BLaER1 (cell line): ENCODE results near the gene SEPTIN12.

Experiments
- H3K27ac ChIP-seq: shearing (Covaris generic); formaldehyde crosslinking; 2 replicates; pipeline ENCODE4 v1.8.1; 2022
- H3K27me3 ChIP-seq: shearing (Covaris generic); formaldehyde crosslinking; 2 replicates; pipeline ENCODE4 v1.8.1; 2022
- H3K36me3 ChIP-seq: shearing (Covaris generic); formaldehyde crosslinking; 2 replicates; pipeline ENCODE4 v1.8.1; 2022
- H3K4me1 ChIP-seq: shearing (Covaris generic); formaldehyde crosslinking; 2 replicates; pipeline ENCODE4 v1.8.1; 2022
- H3K4me2 ChIP-seq: shearing (Covaris generic); formaldehyde crosslinking; 2 replicates; pipeline ENCODE4 v1.8.1; 2022
- H3K4me3 ChIP-seq: shearing (Covaris generic); formaldehyde crosslinking; 2 replicates; pipeline ENCODE4 v1.8.1; 2022
- H3K9ac ChIP-seq: shearing (Covaris generic); formaldehyde crosslinking; 2 replicates; pipeline ENCODE4 v1.8.1; 2022
- H3K9me3 ChIP-seq: shearing (Covaris generic); formaldehyde crosslinking; 2 replicates; pipeline ENCODE4 v1.8.1; 2022
- H4K20me1 ChIP-seq: shearing (Covaris generic); formaldehyde crosslinking; 2 replicates; pipeline ENCODE4 v1.8.1; 2022
- Cebpa-rat ChIP-seq: shearing (Covaris generic); IDR thresholded peaks from 2 replicates; pipeline ENCODE4 v1.8.1; 2022

The SEPTIN12 gene, protein sequence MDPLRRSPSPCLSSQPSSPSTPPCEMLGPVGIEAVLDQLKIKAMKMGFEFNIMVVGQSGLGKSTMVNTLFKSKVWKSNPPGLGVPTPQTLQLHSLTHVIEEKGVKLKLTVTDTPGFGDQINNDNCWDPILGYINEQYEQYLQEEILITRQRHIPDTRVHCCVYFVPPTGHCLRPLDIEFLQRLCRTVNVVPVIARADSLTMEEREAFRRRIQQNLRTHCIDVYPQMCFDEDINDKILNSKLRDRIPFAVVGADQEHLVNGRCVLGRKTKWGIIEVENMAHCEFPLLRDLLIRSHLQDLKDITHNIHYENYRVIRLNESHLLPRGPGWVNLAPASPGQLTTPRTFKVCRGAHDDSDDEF

DNA sequence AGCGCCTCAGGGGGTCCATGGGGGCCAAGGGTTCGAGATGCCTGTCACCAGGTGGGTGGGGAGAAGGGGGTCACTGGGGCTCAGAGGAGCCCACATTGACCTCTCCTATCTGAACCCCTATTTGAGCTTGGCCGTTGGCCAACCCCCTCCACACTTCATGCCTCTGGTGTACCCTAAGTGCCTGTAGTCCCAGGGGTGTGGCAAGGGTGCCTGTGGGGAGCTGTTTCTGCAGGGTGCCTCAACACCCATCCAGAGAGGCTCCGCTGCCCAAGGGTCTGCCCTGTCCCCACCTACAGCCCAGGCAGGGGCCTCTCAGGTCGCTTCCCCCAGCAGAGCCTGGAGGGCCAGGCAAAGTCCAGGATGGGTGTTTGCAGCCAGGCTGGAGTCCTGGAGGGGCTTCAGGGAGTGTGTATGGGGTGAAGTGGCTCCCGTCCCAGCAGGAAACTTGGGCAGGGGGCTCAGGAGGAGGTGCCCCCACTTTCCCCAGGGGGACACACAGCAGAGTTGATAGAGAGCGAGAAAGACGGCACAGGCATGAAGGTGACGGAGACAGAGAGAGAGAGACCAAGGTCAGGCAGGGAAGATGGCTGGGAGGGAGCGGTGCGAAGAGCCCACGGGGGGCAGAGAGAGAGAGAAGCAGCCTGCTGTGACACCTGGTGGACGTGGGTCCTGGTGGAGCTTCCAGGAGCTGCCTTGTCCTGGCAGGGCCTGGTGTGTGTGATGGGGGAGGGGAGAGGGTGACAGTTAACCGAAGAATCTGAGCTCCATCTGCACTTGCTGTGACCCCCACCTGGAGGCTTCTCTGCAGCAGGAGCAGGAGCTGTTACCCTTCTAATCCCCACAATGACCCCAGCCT is at the start of gene SEPTIN12:
Gene SEPTIN12 (minus strand): TSS at position 719 of the 856 bp plus-strand sequence. CDS start 700 bp downstream, at position 19.
- peak within 1 kb of the TSS; percentile 4; the same call in 1 of the 2 replicates for H3K27ac ChIP-seq
- H3K4me3 ChIP-seq: no peak within 1 kb of the TSS
- H3K9ac ChIP-seq: 0 out of 2 replicates have a peak within 1 kb of the TSS, but pooled peaks have one; percentile 16
- H3K36me3 ChIP-seq: no peaks in the 10 kb centered on the region
- TF ChIP-seq Cebpa-rat: no peak
- H3K4me1 ChIP-seq: peaks cover 62% of the 10 kb centered on the region
- no peaks in the 10 kb centered on the region for H3K9me3 ChIP-seq
- H3K4me2 ChIP-seq: peak within 1 kb of the TSS; percentile 44
- H3K27me3 ChIP-seq: no peaks in the 10 kb centered on the region
- no peaks in the 10 kb centered on the region for H4K20me1 ChIP-seq

DNA sequence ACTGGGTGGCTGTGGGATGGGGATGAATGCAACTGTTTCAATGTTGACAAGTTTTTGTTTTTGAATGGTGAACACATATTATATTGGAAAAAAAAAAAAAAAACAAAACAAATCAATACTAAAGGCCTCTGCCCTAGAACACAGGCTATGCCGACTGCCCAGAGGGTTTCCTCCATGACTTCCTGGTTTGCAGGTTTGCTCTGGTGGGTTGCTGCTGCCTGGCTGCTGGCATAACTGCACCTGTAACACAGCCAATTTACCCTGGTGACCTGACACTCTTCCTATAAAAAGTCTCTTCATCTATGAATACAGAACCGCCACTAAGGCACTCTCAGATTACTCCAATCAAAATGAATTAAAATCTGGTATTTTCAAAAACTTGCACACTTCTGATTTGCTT is 48.6 kb upstream of the SEPTIN12 start:
- Histone ChIP-seq H3K27me3 (no peaks in the 10 kb centered on the region), H3K4me3 (no peak overlapping the region), H3K27ac (no peak overlapping the region), H3K4me1 (peaks cover 14% of the 10 kb centered on the region), H3K9me3 (no peaks in the 10 kb centered on the region), H3K36me3 (peaks cover 100% of the 10 kb centered on the region), H3K9ac (no peak overlapping the region), H4K20me1 (peaks cover 84% of the 10 kb centered on the region), H3K4me2 (no peak overlapping the region)
- no peak for TF ChIP-seq Cebpa-rat

DNA sequence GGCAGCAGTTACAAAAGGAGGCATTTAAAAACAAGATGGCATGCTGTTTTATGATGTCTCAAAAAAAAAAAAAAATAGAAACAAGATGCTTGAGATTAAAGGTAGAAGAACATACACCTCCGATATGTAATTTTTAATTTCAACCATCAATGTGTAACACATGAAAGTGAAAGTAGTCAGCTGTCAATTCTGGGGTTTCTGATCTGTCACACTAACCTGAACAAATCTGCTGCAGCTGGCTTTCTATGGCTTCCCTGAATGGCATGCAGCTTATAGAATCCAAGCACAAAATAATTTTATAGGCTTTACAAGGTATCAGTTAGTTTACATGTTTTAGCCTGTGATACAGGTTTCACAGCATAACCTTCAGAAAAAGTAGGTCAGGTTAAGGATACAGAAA is 45.4 kb upstream of the SEPTIN12 start:
- TF ChIP-seq Cebpa-rat: no peak
- no peak overlapping the region for H3K9ac ChIP-seq
- H3K27ac ChIP-seq: no peak overlapping the region
- H3K9me3 ChIP-seq: no peaks in the 10 kb centered on the region
- no peaks in the 10 kb centered on the region for H3K27me3 ChIP-seq
- peaks cover 14% of the 10 kb centered on the region for H3K4me1 ChIP-seq
- H3K4me2 ChIP-seq: 0 out of 2 replicates have a peak overlapping the region, but pooled peaks have one; percentile 10
- peaks cover 71% of the 10 kb centered on the region for H4K20me1 ChIP-seq
- H3K4me3 ChIP-seq: no peak overlapping the region
- H3K36me3 ChIP-seq: peaks cover 100% of the 10 kb centered on the region

DNA sequence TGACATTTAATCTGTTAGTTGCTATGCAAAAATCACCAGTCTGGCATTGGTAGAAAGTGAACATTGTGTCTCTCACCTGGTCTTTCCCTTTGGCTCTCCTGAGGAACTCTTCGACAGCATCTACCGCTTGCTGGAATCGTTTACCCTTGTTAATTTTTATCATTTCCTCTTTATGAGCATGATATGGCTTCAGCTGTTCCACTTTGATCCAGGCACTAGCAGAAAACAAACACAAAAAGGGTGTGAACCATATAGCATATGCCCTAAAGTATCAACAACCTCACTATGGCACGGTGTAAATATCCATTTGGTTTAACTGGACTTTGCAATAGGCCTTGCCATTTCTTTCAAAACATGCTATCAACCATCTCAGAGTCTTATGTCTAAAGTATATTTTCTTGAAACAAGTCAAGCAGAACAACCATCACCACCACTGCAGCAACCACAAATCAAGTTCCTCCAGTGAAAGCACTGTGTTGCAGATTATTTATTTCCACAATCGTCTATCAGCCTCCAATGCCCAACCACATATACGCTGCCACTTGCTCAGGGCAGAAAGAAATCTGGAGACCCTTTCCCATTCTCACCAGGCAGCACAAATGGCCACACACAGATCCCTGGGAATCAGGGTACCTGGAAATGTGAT is 44.7 kb upstream of the SEPTIN12 start:
- Histone ChIP-seq H3K27me3 (no peaks in the 10 kb centered on the region), H3K4me3 (no peak overlapping the region), H3K9me3 (no peaks in the 10 kb centered on the region), H4K20me1 (peaks cover 75% of the 10 kb centered on the region), H3K36me3 (peaks cover 100% of the 10 kb centered on the region), H3K9ac (no peak overlapping the region), H3K4me1 (peaks cover 14% of the 10 kb centered on the region), H3K27ac (no peak overlapping the region), H3K4me2 (0 out of 2 replicates have a peak overlapping the region, but pooled peaks have one; percentile 10)
- no peak for TF ChIP-seq Cebpa-rat

GRCh38 chr16:4831616-4832015 is 43.5 kb upstream of the SEPTIN12 start:
- Histone ChIP-seq H4K20me1 (peaks cover 77% of the 10 kb centered on the region), H3K9me3 (no peaks in the 10 kb centered on the region), H3K9ac (no peak overlapping the region), H3K4me1 (peaks cover 14% of the 10 kb centered on the region), H3K4me3 (no peak overlapping the region), H3K4me2 (no peak overlapping the region), H3K36me3 (peaks cover 100% of the 10 kb centered on the region), H3K27me3 (no peaks in the 10 kb centered on the region), H3K27ac (no peak overlapping the region)
- TF ChIP-seq Cebpa-rat: no peak

- Histone ChIP-seq H3K27me3 (no peaks in the 10 kb centered on the region), H3K9ac (no peak overlapping the region), H3K4me1 (peaks cover 14% of the 10 kb centered on the region), H3K9me3 (no peaks in the 10 kb centered on the region), H3K36me3 (peaks cover 100% of the 10 kb centered on the region), H3K4me2 (no peak overlapping the region), H3K4me3 (no peak overlapping the region), H3K27ac (no peak overlapping the region), H4K20me1 (peaks cover 75% of the 10 kb centered on the region)
- no peak for TF ChIP-seq Cebpa-rat
These were observed 42.3 kb upstream of the SEPTIN12 start for GRCh38 chr16:4830408-4830807.

GRCh38 chr16:4828567-4829321 is 40.6 kb upstream of the SEPTIN12 start:
- TF ChIP-seq Cebpa-rat: no peak
- H3K36me3 ChIP-seq: peaks cover 100% of the 10 kb centered on the region

DNA sequence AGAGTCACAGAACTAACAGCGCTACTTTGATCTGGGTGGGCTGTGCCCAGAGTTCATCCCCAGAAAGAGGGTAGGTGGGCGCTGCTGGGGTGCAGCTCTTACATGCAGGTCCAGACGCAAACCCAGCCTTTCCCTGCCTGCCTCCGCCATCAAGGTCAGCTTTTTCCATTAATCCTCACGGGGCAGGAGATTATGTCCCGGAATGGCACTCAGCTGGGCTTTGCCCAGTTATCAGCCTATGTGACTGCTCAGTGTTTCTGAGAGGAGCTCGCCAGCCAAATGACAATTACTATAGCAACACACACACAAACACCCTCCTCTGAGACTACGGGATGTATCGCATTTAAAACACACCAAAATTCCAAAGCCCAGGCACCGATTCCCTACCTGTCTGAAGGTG is 38.8 kb upstream of the SEPTIN12 start:
- no peak overlapping the region for H3K4me3 ChIP-seq
- no peak overlapping the region for H3K27ac ChIP-seq
- H3K27me3 ChIP-seq: no peaks in the 10 kb centered on the region
- peaks cover 60% of the 10 kb centered on the region for H4K20me1 ChIP-seq
- H3K9ac ChIP-seq: no peak overlapping the region
- H3K9me3 ChIP-seq: no peaks in the 10 kb centered on the region
- no peak for TF ChIP-seq Cebpa-rat
- peaks cover 100% of the 10 kb centered on the region for H3K36me3 ChIP-seq
- H3K4me2 ChIP-seq: no peak overlapping the region
- H3K4me1 ChIP-seq: peaks cover 2% of the 10 kb centered on the region

More at GRCh38 chr16:4828567-4829321, 40.6 kb upstream of the SEPTIN12 start:
- peaks cover 9% of the 10 kb centered on the region for H3K4me1 ChIP-seq
- H3K27ac ChIP-seq: no peak overlapping the region
- no peak overlapping the region for H3K4me2 ChIP-seq
- H3K27me3 ChIP-seq: no peaks in the 10 kb centered on the region
- no peaks in the 10 kb centered on the region for H3K9me3 ChIP-seq
- H4K20me1 ChIP-seq: peaks cover 74% of the 10 kb centered on the region
- H3K4me3 ChIP-seq: no peak overlapping the region
- H3K9ac ChIP-seq: no peak overlapping the region

GRCh38 chr16:4826526-4826925 is 38.4 kb upstream of the SEPTIN12 start:
- H3K4me2 ChIP-seq: no peak overlapping the region
- no peak overlapping the region for H3K9ac ChIP-seq
- no peaks in the 10 kb centered on the region for H3K27me3 ChIP-seq
- H3K36me3 ChIP-seq: peaks cover 100% of the 10 kb centered on the region
- peaks cover 60% of the 10 kb centered on the region for H4K20me1 ChIP-seq
- no peak for TF ChIP-seq Cebpa-rat
- H3K9me3 ChIP-seq: no peaks in the 10 kb centered on the region
- H3K4me1 ChIP-seq: peaks cover 7% of the 10 kb centered on the region
- H3K4me3 ChIP-seq: no peak overlapping the region
- H3K27ac ChIP-seq: no peak overlapping the region
